Measurements from ENCODE around the gene RRM2.

DNA sequence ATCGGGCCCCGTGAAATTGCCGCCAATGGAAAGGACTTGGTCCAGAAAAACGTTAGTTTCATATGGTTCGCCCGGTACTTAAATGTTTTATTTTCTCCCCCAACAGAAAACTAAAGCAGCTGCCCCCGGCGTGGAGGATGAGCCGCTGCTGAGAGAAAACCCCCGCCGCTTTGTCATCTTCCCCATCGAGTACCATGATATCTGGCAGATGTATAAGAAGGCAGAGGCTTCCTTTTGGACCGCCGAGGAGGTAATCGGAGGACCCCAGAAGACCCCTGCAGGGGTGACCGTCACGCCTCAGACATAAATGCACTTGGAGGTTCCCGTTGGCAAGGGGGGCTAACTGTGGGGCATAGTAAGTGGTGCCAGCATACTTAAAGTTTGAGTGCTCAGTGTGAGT, 742 bp downstream of the RRM2 start:
- TF ChIP-seq POLR2AphosphoS5 (IDR thresholded peaks at IDR 0.05) (no peak), POLR2A (IDR thresholded peaks at IDR 0.05) (no peak)
- TF ChIP-seq, protein P1, sequence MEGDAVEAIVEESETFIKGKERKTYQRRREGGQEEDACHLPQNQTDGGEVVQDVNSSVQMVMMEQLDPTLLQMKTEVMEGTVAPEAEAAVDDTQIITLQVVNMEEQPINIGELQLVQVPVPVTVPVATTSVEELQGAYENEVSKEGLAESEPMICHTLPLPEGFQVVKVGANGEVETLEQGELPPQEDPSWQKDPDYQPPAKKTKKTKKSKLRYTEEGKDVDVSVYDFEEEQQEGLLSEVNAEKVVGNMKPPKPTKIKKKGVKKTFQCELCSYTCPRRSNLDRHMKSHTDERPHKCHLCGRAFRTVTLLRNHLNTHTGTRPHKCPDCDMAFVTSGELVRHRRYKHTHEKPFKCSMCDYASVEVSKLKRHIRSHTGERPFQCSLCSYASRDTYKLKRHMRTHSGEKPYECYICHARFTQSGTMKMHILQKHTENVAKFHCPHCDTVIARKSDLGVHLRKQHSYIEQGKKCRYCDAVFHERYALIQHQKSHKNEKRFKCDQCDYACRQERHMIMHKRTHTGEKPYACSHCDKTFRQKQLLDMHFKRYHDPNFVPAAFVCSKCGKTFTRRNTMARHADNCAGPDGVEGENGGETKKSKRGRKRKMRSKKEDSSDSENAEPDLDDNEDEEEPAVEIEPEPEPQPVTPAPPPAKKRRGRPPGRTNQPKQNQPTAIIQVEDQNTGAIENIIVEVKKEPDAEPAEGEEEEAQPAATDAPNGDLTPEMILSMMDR (IDR thresholded peaks at IDR 0.05), result no peak

Measured in stomach (tissue), 4 donors.